ENCODE data around the gene ACP1.

GRCh38 chr2:295090-295489 lies 30.3 kb downstream of the ACP1 start:
- TF ChIP-seq CTCF (IDR thresholded peaks at IDR 0.05) (no peak), POLR2A (IDR thresholded peaks at IDR 0.05) (no peak)

Data from body of pancreas (tissue), 4 donors.